ENCODE measurements around the gene EDAR. TPM values are rescaled to one million over a fixed set of nuclear protein-coding genes. Genes with fewer than 3 reads are reported as not detected.

The EDAR gene
- total and polyA plus RNA-seq, 2 experiments from 2014 or later, result not detected

GRCh38 chr2:108949316-108950239 lies 39.4 kb downstream of the EDAR start:
- TF ChIP-seq CTCF (IDR thresholded peaks at IDR 0.05; ENCODE audit: low read depth, low read length), result no peak
- H3K9me3 ChIP-seq (ENCODE audit: low read depth), result no peaks in the 10 kb centered on the region
- H3K4me1 ChIP-seq (ENCODE audit: low read depth), result no peaks in the 10 kb centered on the region
- H3K27ac ChIP-seq, result no peak overlapping the region
- no peaks in the 10 kb centered on the region for H3K36me3 ChIP-seq
- DNase-seq (ENCODE audit: low read depth in 1 of 2, low spot score in 1 of 2), result peak in 1 of 2 donors; percentile 12
- no peaks in the 10 kb centered on the region for H3K27me3 ChIP-seq
- H3K4me3 ChIP-seq, result no peak overlapping the region

- Histone ChIP-seq H3K9me3 (ENCODE audit: low read depth) (no peaks in the 10 kb centered on the region), H3K27ac (no peak overlapping the region), H3K27me3 (no peaks in the 10 kb centered on the region), H3K36me3 (no peaks in the 10 kb centered on the region), H3K4me3 (no peak overlapping the region), H3K4me1 (ENCODE audit: low read depth) (no peaks in the 10 kb centered on the region)
- no peak for TF ChIP-seq CTCF (IDR thresholded peaks at IDR 0.05; ENCODE audit: low read depth, low read length)
- DNase-seq (ENCODE audit: low read depth in 1 of 2, low spot score in 1 of 2), result no peak
These were observed 41.6 kb downstream of the EDAR start for GRCh38 chr2:108947271-108947907.

- H3K27ac ChIP-seq, result no peak overlapping the region
- H3K4me1 ChIP-seq (ENCODE audit: low read depth), result no peaks in the 10 kb centered on the region
- no peak overlapping the region for H3K4me3 ChIP-seq
- H3K36me3 ChIP-seq, result no peaks in the 10 kb centered on the region
- no peak for TF ChIP-seq CTCF (IDR thresholded peaks at IDR 0.05; ENCODE audit: low read depth, low read length)
- DNase-seq (ENCODE audit: low read depth in 1 of 2, low spot score in 1 of 2), result no peak
- H3K9me3 ChIP-seq (ENCODE audit: low read depth), result no peaks in the 10 kb centered on the region
- no peaks in the 10 kb centered on the region for H3K27me3 ChIP-seq
These were observed 42.6 kb downstream of the EDAR start for GRCh38 chr2:108946442-108946841.

- Histone ChIP-seq H3K4me1 (ENCODE audit: low read depth) (no peaks in the 10 kb centered on the region), H3K27me3 (no peaks in the 10 kb centered on the region), H3K4me3 (no peak overlapping the region), H3K36me3 (no peaks in the 10 kb centered on the region), H3K27ac (no peak overlapping the region), H3K9me3 (ENCODE audit: low read depth) (no peaks in the 10 kb centered on the region)
- no peak for DNase-seq (ENCODE audit: low read depth in 1 of 2, low spot score in 1 of 2)
- no peak for TF ChIP-seq CTCF (IDR thresholded peaks at IDR 0.05; ENCODE audit: low read depth, low read length)
These were observed 43.1 kb downstream of the EDAR start for GRCh38 chr2:108945969-108946368.

- H3K27me3 ChIP-seq, result no peaks in the 10 kb centered on the region
- no peak overlapping the region for H3K4me3 ChIP-seq
- TF ChIP-seq CTCF (IDR thresholded peaks at IDR 0.05; ENCODE audit: low read depth, low read length), result no peak
- H3K27ac ChIP-seq, result no peak overlapping the region
- H3K36me3 ChIP-seq, result no peaks in the 10 kb centered on the region
- no peak for DNase-seq (ENCODE audit: low read depth in 1 of 2, low spot score in 1 of 2)
- H3K9me3 ChIP-seq (ENCODE audit: low read depth), result no peaks in the 10 kb centered on the region
- no peaks in the 10 kb centered on the region for H3K4me1 ChIP-seq (ENCODE audit: low read depth)
These were observed 44.3 kb downstream of the EDAR start for GRCh38 chr2:108944601-108945331.
